ENCODE results near the gene CYSRT1.
A peak's percentile ranks its signal among the peaks of the same experiment; 100 is the strongest.
"Not testable (repeated sequence)": the region's sequence is repeated elsewhere in the genome, so short reads cannot be mapped to it uniquely, and the experiment has no call there.

Gene CYSRT1

DNA sequence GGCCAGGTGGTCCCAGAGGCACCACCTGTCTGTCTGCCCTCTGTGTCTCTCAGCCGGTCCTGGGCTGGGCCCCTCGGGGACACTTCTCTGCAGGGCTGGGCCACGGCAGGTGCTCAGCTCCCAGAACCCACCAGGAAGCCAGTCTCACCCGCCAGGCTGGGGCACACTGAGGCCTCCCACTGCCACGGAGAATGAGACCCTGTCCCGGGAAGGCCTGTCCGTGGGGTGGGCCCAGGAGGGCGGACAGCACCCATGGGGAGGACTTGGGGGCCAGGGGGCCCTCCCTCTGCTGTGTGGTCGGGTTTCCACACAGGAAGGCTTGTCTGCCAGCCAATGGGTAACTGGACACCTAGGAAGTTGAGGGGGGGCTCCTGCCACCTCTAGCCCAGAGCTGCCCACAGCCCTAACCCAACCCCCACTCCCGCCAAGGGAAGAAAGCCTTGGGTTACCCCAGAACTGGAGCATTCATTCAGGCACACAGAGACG lies 12.0 kb downstream of the CYSRT1 start:
- DNase-seq (ENCODE audit: low read depth, low spot score), result no peak

DNA sequence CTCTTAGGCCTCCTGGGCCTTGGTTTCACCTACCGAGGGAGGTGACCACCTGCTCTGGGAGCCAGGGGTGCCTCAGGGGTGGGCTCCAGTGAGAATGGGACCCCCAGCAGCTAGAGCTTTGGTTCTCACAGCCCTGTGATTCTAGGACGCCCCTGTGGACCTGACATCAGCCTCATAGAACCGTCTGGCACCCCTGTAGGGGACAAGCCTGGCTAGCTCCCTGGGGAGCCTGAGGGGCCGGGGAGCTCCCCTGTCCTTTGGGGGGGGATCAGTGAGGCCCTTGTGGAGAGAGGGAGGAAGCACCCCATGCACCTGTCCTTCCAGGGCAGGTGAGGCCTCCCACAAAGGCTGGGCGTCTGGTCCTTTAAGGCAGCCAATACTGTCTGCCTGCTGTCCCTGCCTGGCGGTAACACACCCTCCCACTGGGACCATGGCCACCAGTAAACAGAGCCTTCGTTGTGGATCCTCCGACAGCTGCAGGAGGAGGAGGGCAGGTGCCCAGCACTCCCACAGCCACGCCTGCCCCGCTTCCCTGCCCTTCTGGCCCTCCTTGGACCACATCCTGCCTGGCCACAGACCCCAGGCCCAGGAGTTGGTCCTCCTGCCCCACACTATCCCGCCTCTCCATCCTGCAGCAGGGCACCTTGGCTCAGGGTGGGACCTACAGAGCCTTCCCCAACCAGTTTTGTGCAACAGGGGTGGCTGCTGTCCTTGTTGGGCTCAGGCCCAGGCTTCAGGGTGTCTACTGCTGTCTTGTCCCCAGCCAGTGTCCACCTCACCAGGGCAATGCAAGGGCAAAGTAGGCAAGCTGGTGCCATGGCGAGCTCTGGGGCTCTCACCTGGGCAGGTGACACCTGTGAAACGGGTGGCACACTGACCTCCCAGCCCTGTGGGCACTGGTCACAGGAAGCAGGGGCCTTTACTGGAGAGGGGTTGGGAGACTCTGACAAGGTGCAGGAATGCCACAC lies 13.1 kb downstream of the CYSRT1 start:
- DNase-seq (ENCODE audit: low read depth, low spot score), result no peak

DNA sequence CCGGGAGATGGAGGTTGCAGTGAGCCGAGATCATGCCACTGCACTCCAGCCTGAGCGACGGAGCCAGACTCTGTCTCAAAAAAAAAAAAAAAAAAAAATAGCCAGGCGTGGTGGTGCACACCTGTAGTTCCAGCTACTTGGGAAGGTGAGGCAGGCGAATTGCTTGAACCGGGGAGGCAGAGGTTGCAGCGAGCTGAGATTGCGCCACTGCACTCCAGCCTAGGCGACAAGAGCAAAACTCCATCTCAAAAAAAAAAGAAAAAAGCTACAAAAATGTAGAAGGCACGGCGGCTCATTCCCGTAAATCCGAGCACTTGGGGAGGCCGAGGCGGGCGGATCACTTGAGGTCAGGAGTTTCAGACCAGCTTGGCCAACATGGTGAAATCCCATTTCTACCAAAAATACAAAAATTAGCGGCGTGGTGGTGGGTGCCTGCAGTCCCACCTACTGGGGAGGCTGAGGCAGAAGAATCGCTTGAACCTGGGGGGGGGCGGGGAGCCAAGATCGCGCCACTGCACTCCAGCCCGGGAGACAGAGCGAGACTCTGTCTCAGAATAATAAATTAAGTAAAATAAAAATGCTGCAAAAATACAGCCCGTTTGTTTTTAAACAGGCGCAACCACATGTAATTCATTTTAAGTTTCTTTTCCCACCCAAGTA lies 14.7 kb downstream of the CYSRT1 start:
- DNase-seq (ENCODE audit: low read depth, low spot score), result not testable (repeated sequence)

DNA sequence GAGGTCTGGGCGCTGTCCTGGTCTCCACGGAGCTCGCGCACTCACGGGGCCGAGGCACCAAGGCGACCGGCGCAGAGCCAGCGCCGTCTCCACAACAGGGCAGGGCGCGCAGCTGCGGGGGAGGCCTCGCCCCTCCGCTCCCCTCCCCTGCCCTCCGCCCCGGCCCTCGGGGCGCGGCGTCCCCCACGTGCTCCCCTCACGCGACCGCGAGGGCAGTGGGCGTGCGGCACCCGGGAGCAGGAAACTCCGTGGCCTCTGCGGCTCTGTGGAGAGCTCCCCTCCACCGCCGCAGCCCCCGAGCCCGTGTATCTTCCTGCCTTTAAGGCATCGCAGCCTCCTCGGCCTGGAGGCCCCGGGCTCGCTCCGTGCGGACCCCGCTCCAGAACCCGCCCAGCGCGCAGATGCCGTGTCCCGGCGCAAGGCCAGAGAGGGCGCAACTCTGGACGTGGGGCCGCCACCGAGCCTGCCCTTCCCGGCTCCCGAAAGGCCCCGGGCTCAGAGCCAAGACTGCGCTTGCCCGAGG lies 15.4 kb downstream of the CYSRT1 start:
- DNase-seq (ENCODE audit: low read depth, low spot score), result no peak

DNA sequence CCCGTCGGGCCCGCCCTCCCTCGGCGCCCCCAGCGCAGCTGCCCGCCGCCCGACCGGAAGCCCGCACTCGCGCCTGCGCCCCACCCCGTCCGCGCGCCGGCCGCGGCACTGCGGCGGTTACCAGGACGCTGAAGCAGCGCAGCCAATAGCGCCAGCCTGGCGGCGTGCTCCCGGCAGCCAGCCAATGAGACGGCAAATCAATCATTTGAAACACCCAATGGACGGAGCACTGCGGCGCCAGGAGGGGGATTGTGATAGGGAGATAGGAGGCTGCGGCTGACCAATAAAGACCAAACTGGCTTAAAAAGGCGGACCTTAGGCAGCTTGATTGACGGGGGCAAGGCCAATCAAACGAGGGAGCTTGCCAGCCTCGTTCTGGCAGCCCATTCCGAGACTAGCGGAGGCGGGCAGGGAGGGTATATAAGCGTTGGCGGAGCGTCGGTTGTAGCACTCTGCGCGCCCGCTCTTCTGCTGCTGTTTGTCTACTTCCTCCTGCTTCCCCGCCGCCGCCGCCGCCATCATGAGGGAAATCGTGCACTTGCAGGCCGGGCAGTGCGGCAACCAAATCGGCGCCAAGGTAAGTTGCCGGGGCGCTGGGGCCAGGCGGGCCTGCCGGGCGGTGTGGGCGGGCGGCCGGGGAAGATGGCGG lies 16.0 kb downstream of the CYSRT1 start, which contains the start of gene TUBB4B:
Gene TUBB4B (plus strand): TSS at position 447 of the 649 bp plus-strand sequence. CDS start 74 bp downstream, at position 521.
- DNase-seq (ENCODE audit: low read depth, low spot score), result peak; percentile 100

DNA sequence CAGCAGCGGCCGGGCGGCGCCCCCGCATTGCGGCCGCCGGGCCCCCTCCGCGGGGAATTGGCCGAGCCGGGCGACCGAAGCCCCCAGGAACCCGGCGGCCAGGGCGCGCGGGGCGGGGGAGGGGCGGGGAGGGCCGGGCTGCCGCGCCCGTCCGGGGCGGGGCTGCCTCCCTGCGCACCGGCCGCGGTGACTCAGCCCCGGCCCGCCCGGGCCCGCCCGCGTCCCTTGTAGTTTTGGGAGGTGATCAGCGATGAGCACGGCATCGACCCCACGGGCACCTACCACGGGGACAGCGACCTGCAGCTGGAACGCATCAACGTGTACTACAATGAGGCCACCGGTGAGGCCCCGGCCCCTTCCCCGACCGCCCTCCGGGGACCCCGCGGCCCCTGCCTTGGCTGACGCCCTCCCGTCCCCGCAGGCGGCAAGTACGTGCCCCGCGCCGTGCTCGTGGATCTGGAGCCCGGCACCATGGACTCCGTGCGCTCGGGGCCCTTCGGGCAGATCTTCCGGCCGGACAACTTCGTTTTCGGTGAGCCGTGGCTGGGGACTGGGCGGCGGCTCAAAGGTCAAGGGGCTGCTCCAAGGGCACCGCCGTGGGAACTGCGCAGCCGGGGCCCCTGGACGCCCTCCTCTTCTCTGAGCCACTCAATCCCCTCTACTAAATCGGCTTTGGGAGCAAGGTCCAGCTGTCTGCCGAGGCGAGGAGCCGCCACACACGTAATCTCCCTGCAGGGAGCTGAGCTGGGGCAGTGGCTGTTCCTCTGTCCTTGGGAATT lies 16.7 kb downstream of the CYSRT1 start:
- no peak for DNase-seq (ENCODE audit: low read depth, low spot score)

DNA sequence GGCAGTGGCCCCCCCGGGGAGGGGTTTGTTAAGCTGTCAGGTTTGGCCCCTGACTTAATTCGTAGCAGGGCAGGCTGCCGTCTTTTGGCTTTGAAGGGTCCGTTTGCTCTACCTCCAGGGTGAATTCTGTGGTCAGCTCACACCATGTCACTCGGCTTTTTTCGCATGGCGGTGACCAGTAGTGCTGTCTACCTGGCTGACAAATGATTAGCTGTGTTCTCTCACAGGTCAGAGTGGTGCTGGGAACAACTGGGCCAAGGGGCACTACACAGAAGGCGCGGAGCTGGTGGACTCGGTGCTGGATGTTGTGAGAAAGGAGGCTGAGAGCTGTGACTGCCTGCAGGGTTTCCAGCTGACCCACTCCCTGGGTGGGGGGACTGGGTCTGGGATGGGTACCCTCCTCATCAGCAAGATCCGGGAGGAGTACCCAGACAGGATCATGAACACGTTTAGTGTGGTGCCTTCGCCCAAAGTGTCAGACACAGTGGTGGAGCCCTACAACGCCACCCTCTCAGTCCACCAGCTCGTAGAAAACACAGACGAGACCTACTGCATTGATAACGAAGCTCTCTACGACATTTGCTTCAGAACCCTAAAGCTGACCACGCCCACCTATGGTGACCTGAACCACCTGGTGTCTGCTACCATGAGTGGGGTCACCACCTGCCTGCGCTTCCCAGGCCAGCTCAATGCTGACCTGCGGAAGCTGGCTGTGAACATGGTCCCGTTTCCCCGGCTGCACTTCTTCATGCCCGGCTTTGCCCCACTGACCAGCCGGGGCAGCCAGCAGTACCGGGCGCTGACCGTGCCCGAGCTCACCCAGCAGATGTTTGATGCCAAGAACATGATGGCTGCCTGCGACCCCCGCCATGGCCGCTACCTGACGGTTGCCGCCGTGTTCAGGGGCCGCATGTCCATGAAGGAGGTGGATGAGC lies 17.6 kb downstream of the CYSRT1 start:
- DNase-seq (ENCODE audit: low read depth, low spot score), result no peak

DNA sequence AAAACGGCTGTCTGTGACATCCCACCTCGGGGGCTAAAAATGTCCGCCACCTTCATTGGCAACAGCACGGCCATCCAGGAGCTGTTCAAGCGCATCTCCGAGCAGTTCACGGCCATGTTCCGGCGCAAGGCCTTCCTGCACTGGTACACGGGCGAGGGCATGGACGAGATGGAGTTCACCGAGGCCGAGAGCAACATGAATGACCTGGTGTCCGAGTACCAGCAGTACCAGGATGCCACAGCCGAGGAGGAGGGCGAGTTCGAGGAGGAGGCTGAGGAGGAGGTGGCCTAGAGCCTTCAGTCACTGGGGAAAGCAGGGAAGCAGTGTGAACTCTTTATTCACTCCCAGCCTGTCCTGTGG lies 18.3 kb downstream of the CYSRT1 start:
- not testable (repeated sequence) for DNase-seq (ENCODE audit: low read depth, low spot score)

DNA sequence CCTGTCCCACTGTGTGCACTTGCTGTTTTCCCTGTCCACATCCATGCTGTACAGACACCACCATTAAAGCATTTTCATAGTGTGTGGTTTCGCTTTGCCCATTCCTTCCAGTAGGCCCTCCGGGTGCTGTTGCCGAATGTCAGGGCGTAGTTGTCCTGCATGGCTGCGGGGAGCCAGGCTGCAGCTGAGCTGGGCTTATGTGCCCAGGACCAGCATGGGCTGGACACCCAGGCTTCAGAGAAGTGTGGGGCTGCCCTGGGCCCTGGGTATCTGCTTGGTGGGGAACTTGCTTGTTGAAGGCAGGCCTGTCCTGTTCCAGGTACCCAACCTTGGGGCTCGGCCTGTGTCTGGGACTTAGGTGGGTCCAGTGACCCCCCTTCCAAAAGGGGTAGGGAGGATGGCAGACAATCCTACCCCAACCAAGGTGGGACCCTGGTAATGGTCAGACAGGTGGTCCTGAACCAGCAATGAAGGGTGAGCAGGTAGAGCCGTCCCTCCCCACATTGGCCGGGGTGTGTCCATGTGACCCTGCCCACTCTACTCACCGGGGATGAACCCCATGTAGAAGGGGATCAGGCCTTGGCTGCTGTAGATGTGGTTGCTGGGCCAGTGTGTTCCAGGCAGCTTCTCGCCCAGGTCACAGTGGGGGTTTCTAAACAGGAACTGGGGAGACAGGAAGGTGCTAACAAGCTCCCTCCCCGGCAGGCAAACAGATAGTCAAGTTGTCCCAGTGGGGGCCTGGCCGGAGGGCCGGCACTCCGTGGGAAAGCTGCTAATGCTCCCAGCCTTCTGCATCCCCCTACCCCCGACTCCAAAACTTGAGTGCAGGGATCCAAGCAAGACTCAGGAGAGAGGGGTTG lies 18.9 kb downstream of the CYSRT1 start:
- no peak for DNase-seq (ENCODE audit: low read depth, low spot score)

DNA sequence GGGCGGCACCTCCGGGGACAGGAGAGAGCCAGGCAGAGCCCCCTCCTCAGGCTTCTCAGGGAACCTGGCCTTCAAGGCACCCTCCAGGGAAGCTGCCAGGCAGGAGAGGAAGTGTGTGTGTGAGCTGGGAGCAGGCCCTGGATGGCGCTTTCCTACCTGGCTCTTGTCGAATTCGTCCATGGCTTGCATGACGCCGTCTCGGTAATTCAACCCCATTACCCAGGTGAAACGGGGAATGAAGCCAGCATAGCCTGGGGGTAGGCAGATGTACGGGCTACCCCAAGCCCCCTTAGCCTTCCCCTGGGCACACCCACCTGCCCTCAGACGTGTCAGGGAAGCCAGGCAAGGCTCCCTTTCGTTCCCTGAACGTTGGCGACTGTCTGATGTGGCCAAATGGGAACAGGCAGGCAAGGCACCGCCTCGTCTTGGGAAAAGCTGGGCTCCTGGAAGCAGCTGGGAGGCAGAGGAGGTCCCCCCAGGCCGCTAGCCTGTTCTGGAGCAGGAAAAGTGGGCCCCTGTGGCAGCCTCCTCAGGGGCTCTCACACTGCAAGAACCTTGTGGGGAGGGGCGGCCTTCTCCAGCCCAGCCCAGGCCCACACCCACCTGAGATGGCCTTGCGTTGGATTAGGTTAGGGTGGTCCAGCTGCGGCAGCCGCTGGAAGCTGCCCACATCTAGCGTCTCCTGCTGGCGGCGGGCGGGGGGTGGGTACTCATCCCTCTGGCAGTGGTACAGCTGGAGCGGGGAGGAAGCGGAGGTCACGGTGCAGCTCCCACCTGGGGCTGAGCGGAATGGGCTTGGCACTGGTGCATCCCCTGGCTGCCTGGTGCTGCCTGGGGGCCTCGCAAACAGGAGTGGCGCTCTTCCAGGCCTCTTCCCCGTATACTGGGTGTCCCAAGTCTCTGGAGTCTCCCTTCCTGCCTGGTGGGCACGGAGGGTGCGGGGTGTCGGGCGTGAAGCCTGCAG lies 19.8 kb downstream of the CYSRT1 start:
- peak; percentile 70 for DNase-seq (ENCODE audit: low read depth, low spot score)

DNA sequence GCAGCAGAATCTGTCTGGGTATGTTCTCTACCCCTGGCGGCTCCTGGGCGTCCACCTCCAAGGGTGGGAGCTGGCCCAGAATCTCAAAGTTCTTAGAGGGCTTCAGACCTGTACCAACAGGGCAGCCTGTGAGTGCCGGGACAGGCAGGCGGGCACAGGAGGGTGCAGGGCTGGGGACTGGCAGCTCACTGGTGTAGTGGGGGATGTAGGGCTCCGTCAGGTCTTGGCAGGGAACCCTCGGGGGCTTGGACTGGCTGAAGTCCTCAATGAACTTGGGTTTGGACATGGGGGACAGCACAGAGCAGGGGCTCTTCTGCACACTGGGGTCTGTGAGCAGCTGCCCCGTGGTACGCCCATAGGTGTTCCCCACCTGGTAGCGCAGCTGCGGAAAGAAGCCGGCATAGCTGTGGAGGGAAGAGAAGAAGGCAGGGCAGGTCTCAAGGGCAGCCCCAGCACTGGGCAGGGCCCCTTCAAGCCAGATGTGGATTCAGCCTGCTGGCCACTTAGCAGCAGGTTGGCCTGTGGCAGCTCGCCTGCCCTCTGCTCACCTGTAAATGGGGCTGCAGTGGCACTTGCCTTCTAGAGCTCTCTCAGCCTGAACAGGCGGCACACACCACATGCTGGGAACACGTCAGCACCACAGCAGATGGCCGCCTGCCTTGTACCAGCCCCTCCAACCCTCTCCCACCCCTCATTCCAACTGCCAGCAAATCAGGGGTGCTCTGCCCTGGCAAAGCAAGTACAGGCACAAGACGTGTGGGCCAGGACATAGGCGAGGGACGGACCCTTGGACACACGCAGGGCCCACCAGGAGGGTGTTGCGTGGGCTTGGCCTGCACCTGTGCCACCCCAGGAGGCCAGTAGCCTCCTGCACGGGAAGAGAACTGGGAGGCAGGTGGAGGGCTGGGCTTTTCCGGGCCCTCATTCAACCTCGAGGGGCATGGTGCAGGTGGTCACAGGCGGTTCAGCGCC lies 20.8 kb downstream of the CYSRT1 start:
- DNase-seq (ENCODE audit: low read depth, low spot score), result no peak

DNA sequence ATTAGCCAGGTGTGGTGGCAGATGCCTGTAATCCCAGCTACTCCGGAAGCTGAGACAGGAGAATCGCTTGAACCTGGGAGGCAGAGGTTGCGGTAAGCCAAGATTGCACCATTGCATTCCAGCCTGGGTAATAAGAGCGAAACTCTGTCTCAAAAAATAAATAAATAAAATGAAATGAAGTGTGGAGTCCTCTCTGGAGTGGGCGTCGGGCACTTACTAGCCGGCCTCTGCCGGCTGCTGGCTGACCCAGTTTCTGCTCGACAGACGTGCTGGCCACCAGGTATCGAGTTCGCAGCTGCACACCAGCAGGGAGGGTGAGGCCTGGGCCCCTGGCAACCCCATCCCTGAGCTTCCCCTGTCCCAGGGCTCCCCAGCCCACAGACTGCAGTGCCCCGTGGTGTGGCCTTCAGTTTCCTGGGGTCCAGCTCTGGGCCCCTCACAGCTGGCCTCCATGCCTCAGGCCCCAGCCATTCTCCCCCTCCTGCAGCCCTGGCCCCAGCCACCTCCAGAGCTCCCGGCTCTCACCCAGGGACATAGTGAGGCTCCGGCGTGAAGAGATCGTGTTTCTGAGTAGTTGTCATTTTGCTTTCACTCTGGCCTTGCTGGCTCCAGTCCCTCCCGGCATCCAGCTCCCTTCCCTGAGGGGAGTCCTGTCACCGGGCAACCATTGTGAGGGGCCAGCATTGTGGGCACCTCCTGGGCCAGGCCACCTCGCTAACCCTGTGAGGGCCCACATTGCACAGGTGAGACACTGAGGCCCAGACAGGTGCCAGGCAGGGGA lies 22.4 kb downstream of the CYSRT1 start:
- no peak for DNase-seq (ENCODE audit: low read depth, low spot score)

DNA sequence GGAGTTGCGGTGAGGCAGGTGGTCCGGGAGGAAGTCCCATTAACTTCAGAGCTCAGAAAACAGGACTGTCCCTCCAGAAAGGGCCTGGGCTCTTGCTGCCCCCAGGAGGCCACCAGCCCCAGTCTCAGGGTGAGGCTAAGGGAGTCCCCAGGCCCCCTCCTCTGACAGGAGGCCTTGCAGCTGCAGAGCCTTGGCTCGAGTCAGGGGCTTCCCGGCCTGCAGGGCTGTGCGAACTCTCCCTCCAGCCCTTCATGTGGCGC lies 22.9 kb downstream of the CYSRT1 start:
- no peak for DNase-seq (ENCODE audit: low read depth, low spot score)

DNA sequence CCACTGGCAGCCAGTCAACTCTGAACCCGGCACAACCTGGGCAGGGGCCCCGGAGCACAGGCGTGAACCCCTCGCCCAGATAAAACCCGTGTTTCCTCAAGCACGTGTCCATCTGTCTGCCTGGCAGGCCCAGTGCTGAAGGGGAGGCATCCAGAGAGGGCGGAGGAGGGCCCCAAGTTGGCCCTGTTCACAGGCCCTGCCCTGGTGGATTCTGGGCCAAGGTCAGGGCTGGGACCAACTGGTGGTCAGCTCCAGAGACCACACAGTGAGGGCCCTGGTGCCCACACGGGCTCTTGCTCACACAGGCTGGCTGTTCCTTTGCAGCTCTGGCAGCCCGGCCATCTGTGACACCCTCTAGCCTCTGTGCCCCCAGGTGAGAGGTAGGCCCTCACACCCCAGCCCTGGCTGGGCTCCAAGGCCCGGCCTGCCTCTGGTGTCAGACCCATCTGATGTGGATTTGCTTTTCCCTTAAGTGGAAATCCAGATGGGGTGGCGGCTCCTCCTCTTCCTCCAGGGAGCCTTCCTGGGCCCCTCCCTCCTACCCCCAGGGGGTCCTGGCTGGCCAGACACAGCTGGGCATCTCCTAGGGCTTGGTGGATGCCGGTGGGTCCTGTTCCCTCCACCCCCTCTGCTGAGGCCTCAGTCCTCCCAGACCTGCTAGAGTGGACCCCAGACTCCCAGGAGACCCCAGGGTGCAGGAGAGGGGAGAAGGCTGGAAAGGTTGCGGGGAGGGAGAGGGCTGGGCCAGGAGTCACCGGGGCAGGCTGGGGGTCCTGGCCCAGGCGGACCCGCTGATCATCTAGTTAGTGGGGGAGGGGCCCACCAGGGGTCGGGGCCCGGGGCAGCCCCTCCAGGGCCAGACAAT lies 25.6 kb downstream of the CYSRT1 start:
- DNase-seq (ENCODE audit: low read depth, low spot score), result no peak

DNA sequence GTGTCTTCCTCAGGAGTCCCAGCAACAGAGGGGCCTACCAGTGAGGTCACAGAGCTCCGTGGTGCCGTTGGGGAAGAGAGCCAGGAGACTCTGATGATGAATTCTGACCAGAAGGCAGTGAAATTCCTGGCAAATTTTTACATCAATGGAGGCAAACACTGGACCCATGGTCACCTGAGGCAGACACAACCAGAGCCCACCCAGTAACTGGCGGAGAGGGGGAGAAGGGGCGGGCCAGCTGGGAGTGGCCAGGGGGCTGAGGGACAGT lies 26.2 kb downstream of the CYSRT1 start, which contains the start of gene STPG3:
Gene STPG3 (plus strand): TSS at position 93 of the 268 bp plus-strand sequence. CDS start 1 bp downstream, at position 94.
- no peak for DNase-seq (ENCODE audit: low read depth, low spot score)
